Activated effector memory CD4-positive, alpha-beta T cell treated with Interleukin-2 at 50 U/mL for 16 hours (primary cell): ENCODE data around the gene WDR86.

Experiments used
- DNase-seq: peaks from one replicate; pipeline ENCODE4 v3.0.0-alpha.2; 2020

WDR86 gene

GRCh38 chr7:151439855-151440798 is 30.3 kb upstream of the WDR86 start, which contains the start of gene CRYGN:
CRYGN (minus strand) TSS chr7:151440141; CDS start chr7:151439917, 224 bp downstream.
- no peak for DNase-seq

- DNase-seq = no peak
These were observed 29.2 kb upstream of the WDR86 start for GRCh38 chr7:151438864-151439601.

DNA sequence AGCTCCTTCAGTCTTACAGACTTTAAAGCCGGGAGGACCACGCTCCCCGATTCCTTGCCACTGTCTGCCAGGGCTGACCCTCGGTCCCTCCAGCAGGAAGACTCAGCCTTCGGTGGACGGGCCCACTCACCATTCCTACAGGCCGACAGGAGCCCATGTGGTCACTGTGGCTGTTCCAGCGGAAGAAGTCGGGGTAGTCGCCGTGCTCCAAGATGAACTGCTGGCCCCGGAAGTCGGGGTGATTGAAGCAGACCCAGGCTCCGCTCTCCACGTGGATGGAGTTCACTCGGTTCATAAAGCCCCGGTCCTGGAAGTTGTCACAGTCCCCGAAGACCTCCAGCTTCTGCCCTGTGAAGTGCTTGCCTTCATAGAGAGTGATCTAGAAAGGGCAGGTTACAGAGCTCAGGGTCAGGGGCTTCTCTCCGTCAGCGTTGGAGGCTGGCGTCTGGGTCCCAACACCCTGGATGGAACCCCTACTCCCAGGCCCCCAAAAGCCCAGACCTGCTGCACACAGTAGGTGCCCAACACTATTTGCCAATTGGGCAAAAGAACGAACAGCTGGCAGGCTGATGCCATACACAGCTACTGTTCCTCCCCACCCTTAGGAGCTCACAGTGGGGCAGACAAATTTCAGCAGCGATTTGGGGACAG is 28.2 kb upstream of the WDR86 start:
- DNase-seq = no peak

- DNase-seq = no peak
These were observed 27.3 kb upstream of the WDR86 start for GRCh38 chr7:151437159-151437553.

DNA sequence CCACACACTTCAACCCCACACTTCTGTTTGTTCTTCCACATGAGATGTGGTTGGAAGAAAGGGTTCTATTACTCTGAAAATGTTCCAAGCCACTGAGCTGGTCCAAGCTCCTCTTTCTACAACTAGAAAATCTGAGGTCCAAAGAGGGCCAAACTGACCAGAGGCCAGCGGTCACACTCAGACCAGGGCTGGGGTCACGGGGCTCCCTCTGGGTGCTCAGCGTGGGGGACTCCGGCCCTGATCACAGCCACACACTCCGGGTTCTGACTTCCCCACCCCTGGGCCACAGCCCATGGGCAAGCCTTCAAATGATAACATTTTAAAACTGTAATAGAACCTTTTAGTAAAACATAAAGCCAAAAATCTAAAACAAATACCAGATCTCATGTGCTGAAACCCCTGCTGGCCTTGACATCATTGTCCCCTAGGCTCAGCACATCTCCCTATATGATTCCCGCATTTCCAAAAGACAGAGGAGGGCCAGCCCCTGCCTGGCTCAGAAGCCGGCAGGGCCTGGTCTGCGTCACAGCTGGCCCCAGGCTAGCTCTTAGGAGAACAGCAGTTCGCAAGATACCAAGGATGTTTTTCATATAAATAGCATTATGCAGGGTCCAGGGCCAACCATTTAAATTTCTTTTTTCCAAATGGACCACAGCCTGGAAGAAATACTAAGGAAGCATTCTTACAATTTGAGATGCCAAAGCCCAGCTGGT is 26.8 kb upstream of the WDR86 start:
- no peak for DNase-seq

DNA sequence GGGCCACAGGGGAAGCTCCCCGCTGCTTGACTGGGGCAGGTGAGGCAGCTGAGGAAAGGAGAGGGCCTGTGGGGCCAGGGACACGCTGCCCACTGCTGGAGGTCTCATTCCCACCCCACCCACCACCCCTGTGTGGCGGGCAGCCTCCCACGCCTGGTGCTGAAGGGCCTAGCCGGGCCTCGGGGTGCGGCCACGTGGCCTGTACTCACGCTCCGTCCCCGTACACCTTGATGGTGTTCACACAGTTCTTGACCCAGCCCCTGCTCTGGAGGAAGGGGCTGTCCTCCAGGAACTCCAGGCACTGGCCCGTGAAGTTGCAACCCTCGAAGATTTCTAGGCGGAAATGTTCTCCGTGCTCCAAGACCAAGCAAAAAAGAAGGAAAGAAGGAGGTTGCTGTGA is 26.1 kb upstream of the WDR86 start:
- no peak for DNase-seq

GRCh38 chr7:151435103-151435916 is 25.5 kb upstream of the WDR86 start:
- no peak for DNase-seq

- DNase-seq = no peak
These were observed 24.7 kb upstream of the WDR86 start for GRCh38 chr7:151434549-151434948.

GRCh38 chr7:151433721-151434400 is 24.0 kb upstream of the WDR86 start:
- DNase-seq = no peak

DNA sequence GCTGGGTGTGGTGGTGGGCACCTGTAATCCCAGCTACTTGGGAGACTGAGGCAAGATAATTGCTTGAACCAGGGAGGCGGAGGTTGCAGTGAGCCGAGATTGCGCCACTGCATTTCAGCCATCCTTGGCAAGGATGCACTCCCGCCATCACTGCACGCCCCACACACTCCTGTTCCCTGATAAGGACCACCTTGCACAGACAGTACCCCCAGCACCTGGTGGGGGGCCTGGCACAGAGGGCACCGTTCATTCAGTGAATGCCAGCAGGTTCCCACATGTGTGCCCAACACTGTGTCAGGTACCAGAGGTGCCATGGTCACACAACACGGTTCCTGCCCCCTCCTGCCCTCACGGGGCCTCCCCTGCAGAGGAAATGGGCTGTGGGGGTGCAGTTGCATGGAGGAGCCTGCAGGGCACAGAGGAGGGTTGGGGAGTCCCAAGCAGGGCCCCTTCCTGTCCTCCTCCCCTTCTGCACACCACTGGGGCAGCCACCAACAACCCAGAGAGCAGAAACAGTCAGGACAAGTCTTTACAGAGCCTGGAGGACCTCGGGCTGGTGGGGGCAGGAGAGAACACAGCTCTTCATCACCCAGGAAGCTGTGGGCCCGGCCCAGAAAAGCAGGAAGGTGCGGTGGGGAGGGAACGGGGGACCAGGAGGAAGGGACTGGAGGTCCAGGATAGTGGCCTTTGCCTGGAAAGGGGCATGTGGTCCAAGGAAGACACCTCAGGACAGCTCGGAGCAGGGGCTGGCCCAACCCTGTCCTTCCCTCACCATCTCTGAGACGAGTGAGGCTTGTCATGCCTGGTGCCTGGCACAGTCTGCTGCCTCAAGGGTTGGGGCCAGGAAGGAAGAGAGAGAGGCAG is 23.1 kb upstream of the WDR86 start:
- DNase-seq = peak; percentile 51

DNA sequence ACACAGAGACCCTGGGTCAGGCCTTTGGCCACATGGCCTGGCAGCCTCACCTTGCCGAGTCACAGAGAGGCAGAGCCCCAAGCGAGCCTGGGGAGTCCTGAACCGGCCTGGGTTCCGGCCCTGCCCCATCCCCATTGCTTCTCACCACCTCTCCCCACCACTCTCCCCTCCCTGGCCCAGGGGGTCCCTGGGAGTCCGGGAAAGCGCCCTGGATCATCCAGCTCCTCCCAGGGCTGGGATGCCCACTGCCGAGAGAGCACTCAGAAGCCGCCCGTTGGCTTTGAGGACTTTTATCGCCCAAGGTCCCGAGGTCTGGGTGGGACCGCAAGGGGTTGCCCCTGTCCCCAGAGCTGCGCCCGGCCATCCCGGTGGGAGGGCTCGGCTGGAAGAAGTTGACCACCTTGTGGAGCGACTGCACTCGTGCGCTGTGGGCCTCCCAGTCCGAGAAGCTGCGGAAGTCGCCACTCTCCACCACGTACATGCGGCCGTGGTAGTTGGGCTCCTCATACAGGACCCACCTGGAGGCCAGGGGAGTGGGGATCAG is 22.0 kb upstream of the WDR86 start:
- DNase-seq = no peak

- DNase-seq = no peak
These were observed 21.5 kb upstream of the WDR86 start for GRCh38 chr7:151431281-151431767.

DNA sequence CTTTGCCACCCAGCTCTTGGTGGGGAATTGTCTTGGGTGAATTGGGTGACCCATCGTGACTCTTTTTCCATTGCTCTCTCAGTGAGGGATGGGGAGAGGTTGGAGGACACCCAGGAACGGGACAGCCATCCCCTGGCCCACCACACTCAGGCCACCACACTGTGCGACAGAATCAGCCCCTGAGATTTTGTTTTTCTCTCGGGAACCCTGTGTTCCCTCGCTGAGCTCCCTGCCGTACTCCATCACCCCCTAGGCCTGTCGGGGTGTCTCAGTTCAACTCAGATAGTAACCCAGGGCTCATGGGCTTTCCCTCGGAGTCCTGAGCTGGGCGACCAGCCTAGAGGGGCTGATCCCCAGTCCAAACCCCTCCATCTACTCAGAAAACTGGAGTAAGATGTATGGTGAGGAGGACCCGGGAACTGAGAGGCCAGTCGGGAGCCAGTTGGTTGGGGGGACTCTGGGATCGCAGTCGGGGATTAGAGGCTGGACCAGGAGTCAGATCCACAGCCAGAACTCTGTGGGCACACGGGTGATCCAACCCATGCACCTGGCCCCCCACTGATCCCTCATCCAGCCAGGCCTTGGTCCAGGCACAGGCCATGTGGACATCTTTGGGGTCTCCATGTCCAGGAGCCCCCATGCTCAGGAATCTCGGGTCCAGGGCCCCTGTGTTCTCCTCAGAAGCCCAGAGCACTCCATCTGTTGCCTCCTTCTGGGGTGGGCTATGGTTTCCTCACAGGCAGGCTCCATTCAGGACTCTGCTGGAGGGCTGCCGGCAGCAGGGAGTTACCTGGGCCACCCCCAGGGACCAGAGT is 20.8 kb upstream of the WDR86 start:
- no peak for DNase-seq

DNA sequence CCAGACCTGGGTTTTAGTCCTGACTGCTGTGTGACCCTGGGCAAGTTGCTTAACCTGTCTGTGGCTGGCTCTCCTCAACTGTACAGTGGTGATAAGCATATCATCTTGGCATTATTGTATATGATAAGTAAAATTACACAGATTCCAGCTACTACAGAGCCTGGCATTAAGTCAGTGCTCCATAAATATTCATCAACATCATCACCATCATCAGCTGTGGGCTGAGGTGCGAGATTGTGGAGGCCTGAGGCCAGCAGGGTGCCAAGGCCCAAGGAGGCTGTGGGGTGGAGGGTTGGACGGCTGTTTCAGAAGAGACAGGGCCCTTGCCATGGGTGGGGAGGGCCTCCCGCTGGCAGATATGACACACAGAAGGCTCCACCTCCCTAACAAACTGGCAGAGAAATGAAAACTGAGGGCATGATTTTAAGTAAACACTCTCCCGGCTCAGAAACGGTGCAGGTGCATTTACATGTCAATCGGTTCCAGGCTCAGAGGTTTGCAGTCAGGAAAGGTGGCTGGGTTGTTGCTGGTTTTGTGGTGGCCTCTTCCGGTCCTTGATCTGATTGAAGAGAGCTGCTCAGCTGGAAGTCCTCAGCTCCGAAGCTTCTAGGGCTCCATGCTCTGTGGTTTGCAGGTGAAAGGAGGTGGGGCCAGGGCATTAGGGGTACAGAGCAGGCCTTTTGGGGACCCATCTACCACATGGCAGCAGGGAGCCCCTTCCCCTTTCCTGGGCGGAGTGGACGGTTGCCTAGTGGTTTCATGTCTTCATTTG is 19.9 kb upstream of the WDR86 start:
- peak; percentile 49 for DNase-seq

- DNase-seq = no peak
These were observed 19.4 kb upstream of the WDR86 start for GRCh38 chr7:151429237-151429559.

GRCh38 chr7:151428378-151429236 is 18.8 kb upstream of the WDR86 start:
- DNase-seq = no peak

DNA sequence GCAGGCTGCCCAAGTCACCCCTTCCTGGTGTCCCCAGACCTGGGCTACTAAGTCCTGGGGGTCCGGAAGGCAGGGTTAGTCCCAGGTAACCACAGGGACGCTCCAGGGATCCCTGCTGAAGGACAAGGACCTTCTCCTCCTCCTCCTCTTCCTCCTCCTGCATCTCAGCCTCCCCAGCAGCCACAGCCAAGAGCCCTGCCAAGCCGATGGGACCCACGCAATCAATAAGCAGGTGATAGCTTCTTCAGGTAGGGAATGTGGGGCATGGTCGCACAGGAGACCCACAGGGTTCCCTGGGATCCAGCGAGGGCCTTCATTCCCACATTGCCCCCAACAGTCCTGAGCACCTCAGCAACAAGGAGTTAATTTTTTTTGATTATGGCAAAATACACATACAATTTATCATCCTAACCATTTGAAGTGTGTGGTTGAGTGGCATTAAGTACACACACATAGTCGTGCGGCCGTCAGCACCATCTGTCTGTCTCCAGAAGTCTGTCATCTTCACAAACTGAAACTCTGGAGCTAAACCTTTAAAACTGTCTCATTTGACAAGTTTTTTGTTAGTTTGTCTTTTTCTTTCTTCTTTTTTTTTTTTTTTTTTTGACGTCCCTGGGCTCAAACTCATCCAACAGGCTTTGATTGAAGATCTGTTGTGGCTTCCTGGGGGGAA is 18.0 kb upstream of the WDR86 start:
- no peak for DNase-seq
